ENCODE results near the gene HOXA4.

The HOXA4 gene

DNA sequence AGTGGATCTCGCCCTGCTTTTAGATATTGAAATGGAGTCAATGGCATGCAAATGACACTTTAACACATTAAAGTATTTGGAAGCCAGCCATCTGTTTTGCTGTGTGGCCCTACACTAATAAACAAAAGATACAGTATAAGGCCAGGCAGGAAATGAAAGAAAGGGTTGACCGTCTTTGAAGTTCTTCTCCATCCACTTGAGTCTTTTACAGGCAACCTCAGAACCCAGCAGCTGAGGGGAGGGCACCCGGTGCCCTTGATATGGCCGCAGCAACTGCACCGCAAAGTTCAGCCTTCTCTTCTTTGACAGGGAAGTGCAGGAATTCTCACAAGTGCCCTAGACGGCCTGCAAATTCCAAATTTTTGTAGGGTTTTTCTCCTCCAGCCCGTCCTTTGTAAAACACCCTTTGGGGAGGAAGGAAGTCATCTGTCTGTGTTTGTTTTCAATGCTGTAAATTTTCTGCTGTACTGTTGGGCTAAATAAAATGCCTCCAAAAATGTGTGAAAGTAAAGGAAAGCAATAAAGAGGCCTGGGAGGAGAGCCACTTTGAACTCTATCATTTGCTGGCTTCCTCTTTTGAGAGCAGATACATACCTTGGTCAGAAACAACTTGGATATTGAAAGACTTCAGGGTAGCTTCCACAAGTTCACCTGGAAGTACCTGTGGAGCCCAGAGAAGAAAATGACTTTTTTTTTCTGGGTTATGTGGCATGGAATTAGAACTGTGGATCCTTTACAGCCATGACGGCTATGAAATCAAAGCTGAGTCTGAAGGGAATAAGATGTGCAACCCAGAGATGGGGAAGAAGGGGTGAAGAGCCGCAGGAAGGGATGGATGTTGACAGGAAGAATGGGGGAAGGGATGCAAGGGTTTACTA, 38.4 kb downstream of the HOXA4 start:
- Histone ChIP-seq H2AFZ (ENCODE audit: low read length) (no peak overlapping the region), H3K36me3 (replicated peaks; ENCODE audit: insufficient read depth, low read length) (no peaks in the 10 kb centered on the region), H3K4me2 (ENCODE audit: low read depth, low read length) (no peak overlapping the region), H3K9ac (ENCODE audit: low read length) (no peak overlapping the region), H3K9me3 (replicated peaks; ENCODE audit: insufficient read depth, low read length) (no peaks in the 10 kb centered on the region), H3K9me2 (replicated peaks; ENCODE audit: insufficient read depth, low read length) (no peaks in the 10 kb centered on the region), H3K4me1 (ENCODE audit: low read length) (no peaks in the 10 kb centered on the region), H4K20me1 (ENCODE audit: insufficient read depth, low read length) (no peaks in the 10 kb centered on the region), H3K27ac (ENCODE audit: low read length) (no peak overlapping the region), H3K27me3 (replicated peaks; ENCODE audit: insufficient read depth, low read length) (peaks cover 11% of the 10 kb centered on the region), H3F3A (ENCODE audit: insufficient read depth, low read length) (no peaks in the 10 kb centered on the region), H3K79me2 (ENCODE audit: low read length) (no peaks in the 10 kb centered on the region), H3K4me3 (ENCODE audit: low read length) (no peak overlapping the region)
- no peak for TF ChIP-seq EZH2phosphoT487 (IDR thresholded peaks at IDR 0.05; ENCODE audit: low read length)
- TF ChIP-seq EZH2 (optimal IDR thresholded peaks at IDR 0.05; ENCODE audit: low read depth, low read length), result no peak
- TF ChIP-seq, protein P1, sequence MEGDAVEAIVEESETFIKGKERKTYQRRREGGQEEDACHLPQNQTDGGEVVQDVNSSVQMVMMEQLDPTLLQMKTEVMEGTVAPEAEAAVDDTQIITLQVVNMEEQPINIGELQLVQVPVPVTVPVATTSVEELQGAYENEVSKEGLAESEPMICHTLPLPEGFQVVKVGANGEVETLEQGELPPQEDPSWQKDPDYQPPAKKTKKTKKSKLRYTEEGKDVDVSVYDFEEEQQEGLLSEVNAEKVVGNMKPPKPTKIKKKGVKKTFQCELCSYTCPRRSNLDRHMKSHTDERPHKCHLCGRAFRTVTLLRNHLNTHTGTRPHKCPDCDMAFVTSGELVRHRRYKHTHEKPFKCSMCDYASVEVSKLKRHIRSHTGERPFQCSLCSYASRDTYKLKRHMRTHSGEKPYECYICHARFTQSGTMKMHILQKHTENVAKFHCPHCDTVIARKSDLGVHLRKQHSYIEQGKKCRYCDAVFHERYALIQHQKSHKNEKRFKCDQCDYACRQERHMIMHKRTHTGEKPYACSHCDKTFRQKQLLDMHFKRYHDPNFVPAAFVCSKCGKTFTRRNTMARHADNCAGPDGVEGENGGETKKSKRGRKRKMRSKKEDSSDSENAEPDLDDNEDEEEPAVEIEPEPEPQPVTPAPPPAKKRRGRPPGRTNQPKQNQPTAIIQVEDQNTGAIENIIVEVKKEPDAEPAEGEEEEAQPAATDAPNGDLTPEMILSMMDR (IDR thresholded peaks at IDR 0.05; ENCODE audit: low read length), result no peak
- no peak for DNase-seq

DNA sequence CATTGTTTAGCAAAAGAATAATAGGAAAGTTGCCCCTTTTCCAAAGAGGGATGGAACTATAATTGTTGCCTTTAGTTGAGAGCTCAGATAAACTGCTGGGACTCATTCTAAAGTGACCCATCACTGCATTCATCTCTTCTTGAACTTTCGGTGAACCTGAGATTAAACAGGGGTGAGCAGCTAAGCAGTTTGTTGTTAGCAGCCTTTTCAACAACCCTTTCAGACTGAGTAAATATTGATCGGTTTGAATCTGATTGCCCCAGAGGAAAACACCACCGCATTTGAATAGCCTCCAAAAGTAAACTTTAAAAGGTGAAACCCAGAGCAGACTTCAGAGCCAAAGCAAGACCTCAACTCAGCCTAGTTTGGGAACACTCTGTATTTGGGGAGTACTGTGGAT, 39.5 kb downstream of the HOXA4 start:
- no peak for TF ChIP-seq EZH2phosphoT487 (IDR thresholded peaks at IDR 0.05; ENCODE audit: low read length)
- TF ChIP-seq, protein P1 (IDR thresholded peaks at IDR 0.05; ENCODE audit: low read length), result no peak
- TF ChIP-seq EZH2 (optimal IDR thresholded peaks at IDR 0.05; ENCODE audit: low read depth, low read length), result no peak
- no peak for DNase-seq
- Histone ChIP-seq H4K20me1 (ENCODE audit: insufficient read depth, low read length) (no peaks in the 10 kb centered on the region), H3K79me2 (ENCODE audit: low read length) (no peaks in the 10 kb centered on the region), H3K9ac (ENCODE audit: low read length) (no peak overlapping the region), H3K9me2 (replicated peaks; ENCODE audit: insufficient read depth, low read length) (no peaks in the 10 kb centered on the region), H2AFZ (ENCODE audit: low read length) (no peak overlapping the region), H3K36me3 (replicated peaks; ENCODE audit: insufficient read depth, low read length) (no peaks in the 10 kb centered on the region), H3K27ac (ENCODE audit: low read length) (no peak overlapping the region), H3F3A (ENCODE audit: insufficient read depth, low read length) (no peaks in the 10 kb centered on the region), H3K4me3 (ENCODE audit: low read length) (no peak overlapping the region), H3K4me2 (ENCODE audit: low read depth, low read length) (no peak overlapping the region), H3K27me3 (replicated peaks; ENCODE audit: insufficient read depth, low read length) (peaks cover 11% of the 10 kb centered on the region), H3K9me3 (replicated peaks; ENCODE audit: insufficient read depth, low read length) (no peaks in the 10 kb centered on the region), H3K4me1 (ENCODE audit: low read length) (no peaks in the 10 kb centered on the region)

DNA sequence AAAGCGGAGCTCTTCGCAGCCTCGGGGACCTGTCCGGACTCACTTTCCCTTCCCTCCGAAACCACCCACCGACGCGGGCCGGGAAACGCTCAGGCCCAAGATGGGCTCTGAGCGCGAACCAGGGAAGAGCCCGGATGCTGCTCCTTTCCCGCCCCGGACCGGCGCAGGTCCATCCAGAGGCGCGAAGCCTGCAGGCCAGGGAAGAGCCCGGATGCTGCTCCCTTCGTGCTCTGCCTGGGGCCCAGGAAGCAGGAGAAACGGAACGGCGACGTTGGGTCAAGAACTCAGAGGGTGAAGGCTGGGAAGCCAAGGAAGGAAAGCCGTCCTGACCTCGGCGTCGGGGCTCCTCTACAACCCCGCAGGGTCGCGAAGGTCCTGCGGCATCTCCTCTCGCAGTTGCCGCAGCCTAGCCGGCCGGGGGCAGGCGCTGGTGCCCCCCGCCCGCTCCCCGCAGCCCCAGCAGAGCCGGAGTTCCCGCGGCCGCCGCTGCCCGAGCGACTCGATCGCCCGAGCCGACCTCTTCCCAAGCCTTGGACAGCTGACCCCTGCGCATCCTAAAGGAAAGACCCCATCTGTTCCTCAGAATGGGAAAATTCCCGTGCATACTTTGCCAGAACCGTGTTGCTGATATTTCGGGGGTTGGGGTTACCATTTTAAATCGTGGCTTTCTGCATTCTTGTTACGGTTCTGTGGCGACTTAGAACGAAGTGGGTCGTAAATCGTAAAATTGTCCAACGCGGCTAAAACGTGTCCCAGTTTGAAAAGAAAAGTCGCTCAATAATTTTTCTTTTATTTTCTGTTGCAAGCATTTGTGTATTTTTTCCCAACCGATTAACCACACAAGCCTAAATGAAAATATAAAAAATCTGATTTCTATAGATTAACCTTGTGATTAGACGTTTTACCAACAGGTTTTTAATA, 42.3 kb downstream of the HOXA4 start:
- H2AFZ ChIP-seq (ENCODE audit: low read length), result no peak overlapping the region
- no peaks in the 10 kb centered on the region for H3F3A ChIP-seq (ENCODE audit: insufficient read depth, low read length)
- H3K4me1 ChIP-seq (ENCODE audit: low read length), result no peaks in the 10 kb centered on the region
- no peaks in the 10 kb centered on the region for H3K36me3 ChIP-seq (replicated peaks; ENCODE audit: insufficient read depth, low read length)
- no peak overlapping the region for H3K4me3 ChIP-seq (ENCODE audit: low read length)
- no peak overlapping the region for H3K4me2 ChIP-seq (ENCODE audit: low read depth, low read length)
- H3K27me3 ChIP-seq (replicated peaks; ENCODE audit: insufficient read depth, low read length), result no peaks in the 10 kb centered on the region
- DNase-seq, result no peak
- H3K79me2 ChIP-seq (ENCODE audit: low read length), result no peaks in the 10 kb centered on the region
- no peak for TF ChIP-seq EZH2 (optimal IDR thresholded peaks at IDR 0.05; ENCODE audit: low read depth, low read length)
- TF ChIP-seq, protein P1 (IDR thresholded peaks at IDR 0.05; ENCODE audit: low read length), result no peak
- TF ChIP-seq EZH2phosphoT487 (IDR thresholded peaks at IDR 0.05; ENCODE audit: low read length), result no peak
- H3K27ac ChIP-seq (ENCODE audit: low read length), result no peak overlapping the region
- H3K9ac ChIP-seq (ENCODE audit: low read length), result no peak overlapping the region
- no peaks in the 10 kb centered on the region for H4K20me1 ChIP-seq (ENCODE audit: insufficient read depth, low read length)
- H3K9me2 ChIP-seq (replicated peaks; ENCODE audit: insufficient read depth, low read length), result no peaks in the 10 kb centered on the region
- no peaks in the 10 kb centered on the region for H3K9me3 ChIP-seq (replicated peaks; ENCODE audit: insufficient read depth, low read length)
